Activated CD8-positive, alpha-beta T cell treated with anti-CD3 and anti-CD28 coated beads for 36 hours (primary cell): ENCODE results near the gene PNMA1. TPM values are rescaled to one million over a fixed set of nuclear protein-coding genes. Genes with fewer than 3 reads are reported as not detected.

Source experiments
- ATAC-seq: fragments of 200-7000 bp; cut with Tn5 transposase; one replicate; pipeline ENCODE4 v1.10.0; 2021; ENCODE audit warnings: mild to moderate bottlenecking, moderate library complexity
- CTCF ChIA-PET: fragments of 350-600 bp; sonication (Branson Sonifier 250); formaldehyde crosslinking; loops from one replicate; lab custom pipeline; 2021; ENCODE audit warnings: antibody characterized with exemption; lab: Charles Lee
- POLR2A ChIA-PET: fragments of 350-600 bp; sonication (Branson Sonifier 250); formaldehyde crosslinking; loops from one replicate; lab custom pipeline; 2021; ENCODE audit warnings: antibody characterized with exemption; lab: Charles Lee
- DNase-seq: peaks from one replicate; pipeline ENCODE4 v3.0.0-alpha.2; 2020
- H3K27ac Mint-ChIP-seq: one replicate; pipeline ENCODE4 v1.8.0; 2021; ENCODE audit warnings: mild to moderate bottlenecking, mixed read lengths
- H3K27me3 Mint-ChIP-seq: one replicate; pipeline ENCODE4 v1.8.0; 2021; ENCODE audit warnings: mixed read lengths
- H3K36me3 Mint-ChIP-seq: one replicate; pipeline ENCODE4 v1.8.0; 2021; ENCODE audit warnings: low read depth, mixed read lengths
- H3K4me1 Mint-ChIP-seq: one replicate; pipeline ENCODE4 v1.8.0; 2021; ENCODE audit warnings: low read depth, mixed read lengths
- H3K4me3 Mint-ChIP-seq: one replicate; pipeline ENCODE4 v1.8.0; 2021; ENCODE audit warnings: mild to moderate bottlenecking, moderate library complexity, mixed read lengths
- H3K9me3 Mint-ChIP-seq: one replicate; pipeline ENCODE4 v1.8.0; 2021; ENCODE audit warnings: mixed read lengths
- intact Hi-C: fragments of 100-400 bp; cut with micrococcal nuclease; formaldehyde crosslinking; loops from one replicate; pipeline ENCODE4 v1.10.0; 2022
- total RNA-seq, 2 experiments: library from RNA; stranded (reverse); gene quantifications; one replicate each; pipeline ENCODE4 v1.2.3, GENCODE V29; 2021
- TF ChIP-seq, protein P1 (sequence below): fragments of 200-600 bp; IDR thresholded peaks from one replicate; pipeline ENCODE4 v1.8.0; 2022; ENCODE audit warnings: antibody characterized with exemption, mild to moderate bottlenecking

PNMA1 gene
- total RNA-seq, 2 experiments from 2014 or later, result 22.9 to 24.1 TPM

DNA sequence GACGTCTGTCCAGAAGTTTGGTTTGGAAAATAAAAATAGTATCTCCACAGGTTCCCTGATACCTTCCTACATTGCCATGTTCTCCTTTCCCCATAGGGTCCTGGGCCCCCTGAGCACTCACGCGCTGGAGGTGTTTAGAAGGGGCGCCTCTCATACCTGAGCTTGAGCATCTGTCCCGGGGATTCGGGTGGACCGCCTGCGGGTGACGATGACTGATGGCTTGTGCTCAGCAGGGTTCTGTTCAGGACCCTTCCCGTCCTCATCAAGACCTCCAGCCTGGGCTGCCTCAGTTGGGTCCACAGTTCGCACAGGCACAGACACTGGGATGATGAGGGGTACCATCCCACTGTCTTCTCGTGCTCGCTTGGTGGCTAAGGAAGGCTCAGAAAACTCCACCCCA is 22.7 kb upstream of the PNMA1 start:
- POLR2A ChIA-PET, result interaction anchor here (12.2 kb wide), 1 partner anchor 19 kb away, joined by 236 read pairs; a partner anchor contains a TSS
- H3K36me3 Mint-ChIP-seq, result peaks cover 38% of the 10 kb centered on the region
- H3K27ac Mint-ChIP-seq, result peak overlapping the region; percentile 7
- intact Hi-C loops, result no loop called here
- CTCF ChIA-PET, result interaction anchor here (1.9 kb wide), 1 partner anchor 8 kb away, joined by 8 read pairs; no protein-coding TSS in a partner anchor
- ATAC-seq (no peak), DNase-seq (no peak)
- H3K9me3 Mint-ChIP-seq, result no peaks in the 10 kb centered on the region
- no peaks in the 10 kb centered on the region for H3K27me3 Mint-ChIP-seq
- TF ChIP-seq, protein P1, sequence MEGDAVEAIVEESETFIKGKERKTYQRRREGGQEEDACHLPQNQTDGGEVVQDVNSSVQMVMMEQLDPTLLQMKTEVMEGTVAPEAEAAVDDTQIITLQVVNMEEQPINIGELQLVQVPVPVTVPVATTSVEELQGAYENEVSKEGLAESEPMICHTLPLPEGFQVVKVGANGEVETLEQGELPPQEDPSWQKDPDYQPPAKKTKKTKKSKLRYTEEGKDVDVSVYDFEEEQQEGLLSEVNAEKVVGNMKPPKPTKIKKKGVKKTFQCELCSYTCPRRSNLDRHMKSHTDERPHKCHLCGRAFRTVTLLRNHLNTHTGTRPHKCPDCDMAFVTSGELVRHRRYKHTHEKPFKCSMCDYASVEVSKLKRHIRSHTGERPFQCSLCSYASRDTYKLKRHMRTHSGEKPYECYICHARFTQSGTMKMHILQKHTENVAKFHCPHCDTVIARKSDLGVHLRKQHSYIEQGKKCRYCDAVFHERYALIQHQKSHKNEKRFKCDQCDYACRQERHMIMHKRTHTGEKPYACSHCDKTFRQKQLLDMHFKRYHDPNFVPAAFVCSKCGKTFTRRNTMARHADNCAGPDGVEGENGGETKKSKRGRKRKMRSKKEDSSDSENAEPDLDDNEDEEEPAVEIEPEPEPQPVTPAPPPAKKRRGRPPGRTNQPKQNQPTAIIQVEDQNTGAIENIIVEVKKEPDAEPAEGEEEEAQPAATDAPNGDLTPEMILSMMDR, result no peak
- H3K4me3 Mint-ChIP-seq, result no peak overlapping the region
- peaks cover 35% of the 10 kb centered on the region for H3K4me1 Mint-ChIP-seq

- Mint-ChIP-seq H3K36me3 (peaks cover 52% of the 10 kb centered on the region), H3K27ac (peak overlapping the region; percentile 73), H3K4me1 (peaks cover 22% of the 10 kb centered on the region), H3K27me3 (no peaks in the 10 kb centered on the region), H3K4me3 (no peak overlapping the region), H3K9me3 (no peaks in the 10 kb centered on the region)
- ChIA-PET POLR2A (interaction anchor here (0.6 to 0.7 kb wide), 4 partner anchors 14 to 509 kb away, joined by 3 read pairs; no protein-coding TSS in a partner anchor), CTCF (interaction anchor here (0.8 to 9.3 kb wide), 7 partner anchors 11 to 205 kb away, joined by 3 to 143 read pairs (median 4); a partner anchor contains a TSS)
- intact Hi-C loops, result no loop called here
- ATAC-seq (no peak), DNase-seq (no peak)
- TF ChIP-seq, protein P1, result no peak
Observed at GRCh38 chr14:73732006-73732405, 17.8 kb upstream of the PNMA1 start.

- POLR2A ChIA-PET, result interaction anchor here (0.6 to 1.0 kb wide), 4 partner anchors 24 to 508 kb away, joined by 3 read pairs; no protein-coding TSS in a partner anchor
- Mint-ChIP-seq H3K4me3 (no peak overlapping the region), H3K36me3 (peaks cover 50% of the 10 kb centered on the region), H3K27ac (peak overlapping the region; percentile 33), H3K27me3 (no peaks in the 10 kb centered on the region), H3K4me1 (peaks cover 26% of the 10 kb centered on the region), H3K9me3 (no peaks in the 10 kb centered on the region)
- DNase-seq (no peak), ATAC-seq (no peak)
- TF ChIP-seq, protein P1, result no peak
- CTCF ChIA-PET, result interaction anchor here (1.1 to 9.3 kb wide), 6 partner anchors 12 to 120 kb away, joined by 3 to 143 read pairs (median 54); partner anchors contain the start of gene PTGR2
- intact Hi-C loops, result no loop called here
Observed at GRCh38 chr14:73731111-73731510, 16.9 kb upstream of the PNMA1 start.

GRCh38 chr14:73729556-73730265 is 15.5 kb upstream of the PNMA1 start:
- Mint-ChIP-seq H3K9me3 (no peaks in the 10 kb centered on the region), H3K27me3 (no peaks in the 10 kb centered on the region), H3K4me1 (peaks cover 29% of the 10 kb centered on the region), H3K4me3 (no peak overlapping the region), H3K36me3 (peaks cover 52% of the 10 kb centered on the region), H3K27ac (peak overlapping the region; percentile 75)
- ChIA-PET CTCF (interaction anchor here (0.7 to 9.3 kb wide), 29 partner anchors 9 to 214 kb away, joined by 3 to 143 read pairs (median 4); partner anchors contain the start of gene PTGR2), POLR2A (interaction anchor here (0.5 to 3.4 kb wide), 7 partner anchors 10 to 355 kb away, joined by 3 to 25 read pairs (median 3); no protein-coding TSS in a partner anchor)
- no peak for DNase-seq
- TF ChIP-seq, protein P1, result no peak
- intact Hi-C loops, result no loop called here
- ATAC-seq, result no peak
